ENCODE results near the gene SAMD15.
"Not testable (repeated sequence)": the region's sequence is repeated elsewhere in the genome, so short reads cannot be mapped to it uniquely, and the experiment has no call there.

- TF ChIP-seq EZH2 (IDR thresholded peaks at IDR 0.05; ENCODE audit: borderline replicate concordance, insufficient read depth, low read depth, low read length, poor library complexity, severe bottlenecking); CTCF (IDR thresholded peaks at IDR 0.05): not testable (repeated sequence)
Observed at GRCh38 chr14:77337255-77337654, 39.9 kb upstream of the SAMD15 start.

All from B cell (primary cell).